ENCODE data around the gene PKN3.
A peak's percentile ranks its signal among the peaks of the same experiment; 100 is the strongest.
"Not testable (repeated sequence)": the region's sequence is repeated elsewhere in the genome, so short reads cannot be mapped to it uniquely, and the experiment has no call there.

PKN3 gene

DNA sequence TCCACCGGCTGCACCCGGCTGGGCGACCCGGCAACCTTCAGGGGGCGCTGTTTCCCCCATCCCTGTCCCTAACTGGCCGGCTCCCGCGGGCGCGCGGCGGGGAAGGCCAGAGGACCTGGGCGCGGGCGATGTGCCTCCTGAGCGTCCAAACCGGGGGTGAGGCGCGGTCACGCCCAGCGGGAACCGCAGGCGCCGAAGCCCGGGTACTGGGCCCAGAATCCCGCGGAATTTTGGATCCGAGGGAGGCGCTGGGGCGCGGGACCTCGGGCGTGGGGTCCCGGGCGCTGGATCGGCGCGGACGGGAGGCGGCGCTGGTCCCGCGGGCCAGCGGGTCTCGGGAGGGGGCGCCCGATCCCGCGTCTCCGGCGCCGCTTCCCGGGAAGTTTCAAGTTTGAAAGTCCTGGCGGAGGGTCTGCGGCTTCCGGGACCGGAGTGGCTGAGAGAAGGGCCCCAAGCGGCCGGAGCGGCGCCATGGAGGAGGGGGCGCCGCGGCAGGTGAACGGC lies at the start of gene PKN3:
Gene PKN3 (plus strand): TSS at position 59 of the 504 bp plus-strand sequence. CDS start 413 bp downstream, at position 472.
- DNase-seq = peak; percentile 75

DNA sequence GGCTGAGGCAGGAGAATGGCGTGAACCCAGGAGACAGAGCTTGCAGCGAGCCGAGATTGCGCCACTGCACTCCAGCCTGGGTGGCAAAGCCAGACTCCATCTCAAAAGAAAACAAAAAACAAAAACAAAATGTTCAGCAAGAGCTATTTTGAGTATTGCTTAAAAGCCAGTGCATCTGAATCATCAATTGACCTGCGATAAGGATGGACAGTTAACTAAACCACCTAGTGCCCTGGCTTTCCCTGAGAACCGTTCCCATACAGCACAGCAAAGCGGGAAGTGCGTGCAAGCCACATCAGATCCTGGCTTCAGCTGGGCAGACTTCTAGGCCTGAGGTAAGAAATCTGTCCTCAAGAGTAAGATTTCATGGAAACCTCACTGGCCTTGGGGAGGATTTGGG lies 48.4 kb upstream of the PKN3 start:
- DNase-seq = no peak

DNA sequence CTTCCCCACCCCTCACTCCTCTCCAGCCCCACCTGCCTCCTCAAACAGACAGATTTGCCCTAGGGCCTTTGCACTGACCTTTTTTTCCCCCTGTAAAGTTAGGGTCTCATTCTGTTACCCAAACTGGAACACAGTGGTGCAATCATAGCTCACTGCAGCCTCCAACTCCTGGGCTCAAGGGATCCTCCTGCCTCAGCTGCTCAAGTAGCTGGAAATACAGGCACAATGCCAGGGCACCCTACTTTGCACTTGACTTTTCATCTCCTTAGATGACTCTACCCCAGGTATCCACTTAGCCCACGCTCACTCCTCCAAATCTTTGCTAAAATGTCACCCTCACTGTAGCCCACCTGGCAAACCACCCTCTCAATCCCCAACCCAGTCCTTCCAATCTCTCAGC lies 47.8 kb upstream of the PKN3 start:
- no peak for DNase-seq

DNA sequence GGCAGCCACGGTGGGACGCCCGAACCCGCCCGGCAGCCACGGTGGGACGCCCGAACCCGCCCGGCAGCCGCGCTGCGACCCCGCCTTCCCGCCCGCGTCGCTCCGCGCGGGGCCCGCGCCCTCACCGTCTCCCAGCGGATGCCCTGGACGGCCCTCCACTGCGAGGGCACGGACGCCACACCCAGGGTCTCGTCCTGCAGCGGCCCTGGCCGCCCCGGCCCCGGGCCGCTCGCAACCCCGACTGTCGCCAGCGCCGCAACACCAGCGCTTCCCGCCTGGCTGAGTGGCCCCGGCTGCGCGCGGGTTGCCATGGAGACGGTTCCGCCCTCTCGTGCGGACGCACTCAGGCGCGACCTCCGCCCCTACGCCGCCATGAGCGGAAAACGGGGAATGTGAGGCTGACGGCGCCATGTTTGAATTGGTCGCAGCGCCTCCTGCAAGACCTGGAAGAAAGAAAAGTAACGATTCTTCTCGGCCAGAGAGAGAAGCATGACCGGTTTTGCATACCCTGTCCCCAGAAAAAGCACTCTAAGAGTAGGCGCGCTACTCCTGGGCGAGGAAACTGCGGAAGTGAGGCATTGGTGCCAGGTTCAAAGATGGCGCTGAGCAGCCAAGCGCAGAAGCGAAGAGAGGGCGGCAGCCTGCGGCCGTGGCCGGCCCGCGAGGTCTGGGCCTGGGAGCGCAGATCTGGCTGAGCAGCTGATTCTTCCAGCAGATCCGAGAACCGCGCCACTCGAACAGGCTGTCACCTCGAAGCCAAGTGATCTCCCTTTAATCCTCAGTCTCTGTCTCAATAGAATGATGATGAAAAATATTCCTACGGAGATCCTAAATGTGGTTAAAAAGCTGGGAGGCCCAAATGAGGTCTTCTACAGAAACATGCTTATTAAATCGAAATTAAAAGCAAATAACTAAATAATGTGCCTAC lies 45.6 kb upstream of the PKN3 start, which contains the start of gene DYNC2I2:
Gene DYNC2I2 (minus strand): TSS at position 432 of the 928 bp plus-strand sequence. CDS start 121 bp downstream, at position 311.
- peak; percentile 93 for DNase-seq

DNA sequence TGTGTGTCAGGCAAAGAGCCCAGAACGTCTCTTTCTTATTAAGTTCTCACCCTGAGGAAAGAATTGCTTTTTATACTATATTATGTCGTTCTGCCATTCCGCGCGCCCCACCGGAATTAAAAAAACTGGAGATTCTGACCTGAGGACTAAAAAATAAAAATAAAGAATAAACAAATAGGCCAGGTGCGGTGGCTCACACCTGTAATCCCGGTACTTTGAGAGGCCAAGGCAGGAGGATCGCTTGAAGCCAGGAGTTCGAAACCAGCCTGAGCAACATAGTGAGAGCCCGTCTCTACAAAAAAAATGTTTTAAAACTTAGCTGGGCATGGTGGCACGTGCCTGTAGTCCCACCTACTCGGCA lies 45.0 kb upstream of the PKN3 start:
- no peak for DNase-seq

DNA sequence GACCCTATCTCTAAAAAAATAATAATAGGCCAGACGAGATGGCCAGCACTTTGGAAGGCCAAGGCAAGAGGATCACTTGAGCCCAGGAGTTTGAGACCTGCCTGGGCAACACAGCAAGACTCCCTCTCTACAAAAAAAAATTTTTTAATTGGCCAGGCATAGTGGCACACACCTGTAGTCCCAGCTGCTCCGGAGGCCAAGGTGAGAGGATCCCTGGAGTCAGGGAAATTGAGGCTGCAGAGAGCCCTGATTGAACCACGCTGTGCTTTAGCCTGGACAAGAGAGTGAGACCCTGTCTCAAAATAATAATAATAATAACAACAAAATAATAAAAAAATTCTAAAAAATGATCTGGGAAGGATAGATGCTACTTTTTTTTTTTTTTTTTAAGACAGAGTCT lies 44.5 kb upstream of the PKN3 start:
- DNase-seq = no peak

DNA sequence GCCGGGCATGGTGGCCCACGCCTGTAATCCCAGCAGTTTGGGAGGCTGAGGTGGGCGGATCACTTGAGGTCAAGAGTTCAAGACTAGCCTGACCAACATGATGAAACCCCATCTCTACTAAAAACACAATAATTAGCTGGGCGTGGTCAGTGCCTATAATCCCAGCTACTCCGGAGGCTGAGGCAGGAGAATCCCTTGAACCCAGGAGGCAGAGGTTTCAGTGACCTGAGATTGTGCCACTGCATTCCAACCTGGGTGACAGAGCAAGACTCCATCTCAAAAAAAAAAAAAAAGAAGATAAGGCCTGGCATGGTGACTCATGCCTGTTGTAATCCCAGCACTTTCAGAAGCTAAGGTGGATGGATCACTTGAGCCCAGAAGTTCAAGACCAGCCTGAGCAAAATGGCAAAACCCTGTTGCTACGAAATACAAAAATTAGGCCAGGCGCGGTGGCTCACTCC lies 35.8 kb upstream of the PKN3 start:
- DNase-seq = not testable (repeated sequence)

DNA sequence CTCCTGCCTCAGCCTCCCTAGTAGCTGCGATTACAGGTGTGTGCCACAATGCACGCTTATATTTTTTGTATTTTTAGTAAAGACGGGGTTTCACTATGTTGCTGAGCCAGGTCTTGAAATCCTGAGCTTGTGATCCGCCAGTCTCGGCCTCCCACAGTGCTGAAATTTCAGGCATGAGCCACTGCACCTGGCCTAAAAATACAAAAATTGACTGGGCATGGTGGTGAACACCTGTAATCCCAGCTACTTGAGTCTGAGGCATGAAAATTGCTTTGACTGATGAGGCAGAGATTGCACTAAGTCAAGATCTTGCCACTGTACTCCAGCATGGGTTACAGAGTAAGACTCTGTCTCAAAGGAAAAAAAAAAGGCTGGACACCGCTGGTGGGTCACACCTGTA lies 32.5 kb upstream of the PKN3 start:
- DNase-seq = no peak

DNA sequence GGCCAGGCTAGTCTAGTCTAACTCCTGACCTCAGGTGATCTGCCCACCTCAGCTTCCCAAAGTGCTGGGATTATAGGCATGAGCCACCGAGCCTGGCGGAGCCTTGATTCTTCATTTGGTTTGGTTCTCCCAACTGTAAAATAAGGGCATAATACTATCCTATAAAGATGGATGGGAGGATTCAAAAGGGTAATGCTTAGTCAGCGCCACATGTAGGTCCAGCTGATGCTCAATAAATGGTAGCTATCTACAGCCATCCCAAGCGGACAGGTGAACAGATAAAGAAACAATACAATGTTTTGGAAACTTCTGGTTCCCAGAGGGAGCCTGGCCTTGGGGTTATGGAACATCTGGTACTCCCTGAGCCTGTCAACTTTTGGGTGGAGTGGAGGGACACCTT lies 26.9 kb upstream of the PKN3 start:
- DNase-seq = no peak

DNA sequence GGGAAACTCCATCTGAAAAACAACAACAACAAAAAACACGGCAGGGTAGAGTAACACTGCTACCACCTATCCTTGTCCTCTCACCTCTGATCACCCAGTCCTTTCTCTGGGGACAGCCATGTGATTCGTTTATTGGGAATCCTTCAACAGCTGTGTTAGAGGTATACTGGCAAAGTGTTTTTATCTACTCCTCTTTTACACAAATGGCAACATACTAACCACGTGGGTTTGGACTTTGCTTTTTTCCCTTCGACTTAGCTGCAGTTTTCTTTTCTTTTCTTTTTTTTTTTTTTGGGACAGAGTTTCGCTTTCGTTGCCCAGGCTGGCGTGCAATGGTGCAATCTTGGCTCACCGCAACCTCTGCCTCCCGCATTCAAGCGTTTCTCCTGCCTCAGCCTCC lies 24.5 kb upstream of the PKN3 start:
- DNase-seq = no peak

DNA sequence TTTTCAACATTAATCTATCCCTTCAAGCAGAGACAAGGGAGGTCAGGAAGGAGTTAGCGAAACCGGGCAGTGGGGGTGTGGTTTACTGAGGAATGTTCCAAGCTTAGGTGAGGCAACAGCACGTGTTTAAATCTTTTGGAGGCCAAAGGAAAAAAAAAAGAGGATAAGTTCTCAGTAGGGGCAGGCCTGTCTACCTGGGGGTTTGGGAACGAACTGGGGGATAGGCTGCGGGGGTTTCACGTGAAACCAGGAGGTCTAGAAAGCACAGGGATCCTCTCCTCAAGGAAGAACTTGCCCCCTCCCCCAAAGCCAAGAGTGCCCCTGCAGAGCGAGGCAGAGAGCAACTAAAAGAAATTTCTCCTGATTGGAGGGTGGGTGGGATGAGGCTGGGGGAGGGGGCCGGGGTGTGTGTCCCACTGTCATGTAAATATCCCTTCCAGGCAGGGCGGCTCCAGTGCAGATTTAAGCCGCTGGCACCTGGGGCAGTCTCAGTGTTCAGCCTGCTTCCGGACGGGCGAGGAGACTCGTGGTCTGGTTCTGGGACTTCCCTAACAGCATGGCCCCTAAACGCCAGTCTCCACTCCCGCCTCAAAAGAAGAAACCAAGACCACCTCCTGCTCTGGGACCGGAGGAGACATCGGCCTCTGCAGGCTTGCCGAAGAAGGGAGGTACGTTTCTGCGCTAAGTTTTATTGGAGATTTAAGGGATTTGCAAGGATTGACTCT lies 18.8 kb upstream of the PKN3 start:
- DNase-seq = peak; percentile 55

DNA sequence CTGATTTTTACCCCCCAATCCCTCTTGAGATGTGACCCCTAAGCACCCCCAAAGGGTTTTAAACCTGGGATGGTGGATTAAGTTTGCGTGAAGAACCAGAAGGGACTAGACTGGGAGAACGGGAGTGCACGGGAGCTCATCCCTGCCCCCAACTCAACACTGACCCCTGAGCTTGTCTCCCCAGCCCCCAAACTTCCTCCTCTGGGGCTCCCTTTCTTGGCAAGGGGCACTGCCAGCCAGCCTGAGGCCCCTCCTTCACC lies 18.3 kb upstream of the PKN3 start:
- DNase-seq = no peak

DNA sequence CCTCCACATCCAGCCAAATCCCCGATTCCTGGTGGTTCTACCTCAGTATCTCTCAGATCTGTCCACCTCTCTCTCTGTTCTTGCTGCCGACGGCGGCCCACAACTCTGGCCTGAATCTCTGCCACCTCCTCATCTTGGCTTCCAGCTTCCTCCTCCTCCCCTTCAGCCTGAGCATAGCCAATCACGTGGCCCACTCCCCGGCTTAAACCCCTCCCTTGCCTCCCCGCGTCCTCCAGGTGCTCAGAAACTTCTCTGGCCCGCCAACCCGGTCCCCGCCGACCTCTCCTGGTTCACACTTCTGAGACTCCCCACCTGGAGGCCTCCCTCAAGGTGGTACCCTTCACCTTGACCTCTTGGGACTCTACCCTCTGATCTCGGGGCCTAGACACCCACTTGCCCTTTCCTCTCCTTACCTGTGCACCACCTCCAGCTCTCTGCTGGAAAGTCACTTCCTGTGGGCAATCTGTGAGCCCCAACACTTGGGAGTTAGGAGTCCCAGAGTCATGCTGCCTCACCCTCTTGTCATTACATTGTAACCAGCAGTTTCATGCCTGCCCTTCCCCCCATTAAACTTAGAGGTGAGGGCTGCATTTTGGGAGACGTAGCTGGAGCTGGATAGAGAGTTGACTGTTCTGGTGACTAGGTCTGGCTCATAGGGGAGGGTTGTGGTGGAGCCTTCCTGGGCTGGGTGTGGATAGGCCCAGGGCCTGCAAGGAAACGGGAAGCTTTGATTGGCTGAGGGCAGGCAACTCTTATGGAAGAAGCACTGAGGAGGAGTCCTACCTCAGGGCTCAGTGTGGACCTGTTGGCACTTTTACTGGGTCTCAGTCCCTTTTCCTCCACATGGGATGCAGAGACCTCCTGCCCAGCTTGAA lies 17.7 kb upstream of the PKN3 start:
- DNase-seq = peak; percentile 74

DNA sequence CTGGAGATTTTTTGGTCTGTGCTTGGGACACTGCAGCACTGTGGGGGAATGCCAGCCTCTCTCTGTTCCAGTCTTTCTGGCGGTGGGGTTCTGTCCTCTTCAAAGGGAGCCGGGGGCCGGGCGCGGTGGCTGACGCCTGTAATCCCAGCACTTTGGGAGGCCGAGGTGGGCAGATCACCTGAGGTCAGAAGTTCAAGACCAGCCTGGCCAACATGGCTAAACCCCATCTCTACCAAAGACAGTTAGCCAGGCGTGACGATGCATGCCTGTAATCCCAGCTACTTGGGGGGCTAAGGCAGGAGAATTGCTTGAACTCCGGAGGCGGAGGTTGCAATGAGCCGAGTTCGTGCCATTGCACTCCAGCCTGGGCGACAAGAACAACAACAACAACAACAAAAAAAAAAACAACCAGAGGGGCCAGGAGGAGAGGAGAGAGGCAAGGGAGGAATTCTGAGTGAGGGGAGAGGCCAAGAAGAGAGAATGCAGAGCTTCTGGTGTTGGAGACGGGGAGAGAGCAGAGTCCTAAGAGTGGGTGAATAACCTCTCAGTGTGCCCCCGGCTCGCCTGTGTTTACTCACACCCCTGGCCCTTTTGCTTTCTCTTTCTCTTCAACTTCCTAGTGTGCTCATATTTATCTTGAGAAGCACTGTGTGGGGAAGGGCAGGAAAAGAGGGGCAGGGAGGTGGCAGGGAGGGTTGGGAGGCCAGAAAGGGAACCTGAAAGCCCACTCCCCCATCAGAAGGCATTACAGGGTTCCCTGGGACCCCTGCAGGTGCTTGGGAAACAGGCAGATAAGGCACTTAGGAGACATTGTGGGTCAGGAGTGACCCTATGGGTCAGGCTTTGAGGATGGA lies 16.4 kb upstream of the PKN3 start:
- no peak for DNase-seq

DNA sequence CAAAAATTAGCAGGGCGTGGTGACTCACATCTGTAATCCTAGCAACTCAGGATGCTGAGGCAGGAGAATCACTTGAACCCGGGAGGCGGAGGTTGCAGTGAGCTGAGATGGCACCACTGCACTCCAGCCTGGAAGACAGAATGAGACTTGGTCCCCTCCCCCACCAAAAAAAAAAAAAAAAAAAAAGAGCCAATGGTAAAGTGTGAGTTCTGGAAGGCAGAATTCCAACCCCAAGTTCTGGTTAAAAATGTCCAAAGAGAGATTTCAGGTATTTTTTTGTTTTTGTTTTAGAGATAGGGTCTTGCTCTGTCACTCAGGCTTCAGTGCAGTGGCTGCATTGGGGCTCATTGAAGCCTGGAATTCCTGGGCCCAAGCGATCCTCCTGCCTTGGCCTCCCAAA lies 14.8 kb upstream of the PKN3 start:
- DNase-seq = no peak

DNA sequence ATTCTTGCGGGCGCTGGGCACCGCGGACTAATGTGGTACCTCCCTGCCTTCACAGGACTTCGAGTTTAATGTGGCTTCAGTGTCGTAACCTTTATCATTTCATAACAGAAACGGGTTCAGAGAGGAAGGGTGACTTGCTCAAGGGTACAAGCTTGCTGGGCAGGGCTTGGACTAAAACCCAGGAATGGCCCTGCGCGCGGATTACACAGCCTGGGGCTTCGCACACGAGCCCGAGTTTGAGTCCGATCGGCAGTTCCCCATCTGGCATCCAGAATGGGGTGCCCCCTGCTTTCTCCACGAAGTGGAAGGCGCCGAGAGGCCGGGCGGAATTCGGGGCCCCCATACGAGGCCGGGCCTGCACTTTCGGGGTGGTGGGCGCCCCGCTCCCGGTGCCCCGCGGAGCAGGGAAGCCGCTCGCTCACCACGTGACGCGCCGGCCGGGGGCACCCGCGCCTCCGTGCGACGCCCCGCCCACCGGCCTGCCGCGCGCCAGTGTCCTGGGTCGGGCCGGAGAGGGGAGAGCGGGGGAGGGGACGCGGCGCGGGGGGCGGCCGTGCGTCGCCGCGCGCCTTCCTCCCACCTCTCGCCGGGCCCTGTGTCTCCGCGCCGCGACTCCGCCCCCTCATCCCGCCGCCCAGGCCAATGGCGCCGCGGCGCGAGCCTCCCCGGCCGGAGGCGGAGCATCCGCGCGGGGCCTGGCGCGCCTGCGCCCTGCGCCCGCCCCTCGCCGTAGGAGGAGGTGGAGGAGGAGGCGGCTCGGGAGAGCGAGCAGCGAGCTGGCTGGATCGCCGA lies 13.6 kb upstream of the PKN3 start, which contains the start of gene SET:
Gene SET (plus strand): TSS at position 722 of the 792 bp plus-strand sequence. CDS start 361 bp downstream, outside the sequence.
- peak; percentile 93 for DNase-seq

DNA sequence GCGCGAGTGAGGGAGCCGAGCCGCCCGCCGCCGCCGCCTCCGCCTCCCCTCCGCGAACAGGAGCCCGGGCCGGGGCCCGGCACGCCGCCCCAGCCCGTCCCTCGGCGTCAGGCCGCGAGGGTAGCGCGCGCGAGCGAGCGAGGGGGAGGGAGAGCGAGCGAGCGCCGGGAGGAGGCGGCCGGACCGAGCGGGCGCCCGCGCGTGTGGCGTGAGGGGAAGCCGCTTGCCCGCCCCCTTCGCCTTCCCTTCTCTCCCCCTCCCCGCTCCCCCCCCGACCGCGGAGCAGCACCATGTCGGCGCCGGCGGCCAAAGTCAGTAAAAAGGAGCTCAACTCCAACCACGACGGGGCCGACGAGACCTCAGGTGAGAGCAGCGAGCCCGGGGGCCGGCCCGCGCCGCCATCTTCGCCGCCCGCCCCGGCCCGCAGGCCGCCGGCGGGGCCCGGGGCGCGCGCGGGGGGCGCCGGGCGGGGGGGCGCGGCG lies 13.0 kb upstream of the PKN3 start:
- DNase-seq = no peak

DNA sequence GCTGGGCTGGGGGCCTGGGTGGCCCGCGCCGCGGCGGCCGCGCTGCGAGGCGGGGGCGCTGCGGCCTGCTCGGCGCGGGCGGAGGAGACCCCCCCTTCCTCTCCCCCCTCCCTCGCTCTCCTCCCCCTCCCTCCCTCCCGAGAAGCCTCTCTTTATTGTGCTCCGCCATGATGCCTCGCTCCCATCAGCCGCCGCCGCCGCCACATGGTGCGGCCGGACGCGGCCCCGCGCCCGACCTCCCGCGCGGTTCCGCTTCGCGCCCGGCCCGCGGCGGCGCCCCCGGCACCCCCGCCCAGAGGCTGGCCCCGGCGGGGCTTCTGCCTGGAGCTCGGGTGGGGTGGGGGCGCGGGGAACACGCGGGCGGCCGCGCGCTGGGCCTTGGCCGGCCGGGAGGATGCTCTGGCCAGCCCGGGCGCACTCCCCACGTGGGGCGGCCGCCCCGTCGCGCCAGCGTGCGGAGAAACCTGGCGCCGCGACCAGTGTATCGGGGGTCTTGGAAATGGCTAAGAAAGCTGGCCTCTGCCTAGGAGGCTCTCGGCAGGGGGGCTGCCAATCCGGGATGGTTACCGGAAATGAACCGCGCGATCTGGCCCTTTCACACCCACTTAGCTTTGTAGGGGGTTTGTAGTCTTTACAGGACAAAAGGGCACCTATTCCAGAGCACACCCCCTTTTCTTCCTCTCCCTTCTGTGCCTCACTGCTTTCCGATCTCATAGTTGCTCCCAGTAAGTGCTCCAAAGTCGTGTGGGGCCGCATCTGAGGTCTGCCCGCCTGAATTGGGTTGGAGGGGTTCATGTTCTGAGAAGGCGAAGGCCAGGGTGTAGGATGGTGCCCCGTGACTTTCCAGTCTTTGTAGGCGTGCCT lies 12.3 kb upstream of the PKN3 start:
- peak; percentile 48 for DNase-seq

DNA sequence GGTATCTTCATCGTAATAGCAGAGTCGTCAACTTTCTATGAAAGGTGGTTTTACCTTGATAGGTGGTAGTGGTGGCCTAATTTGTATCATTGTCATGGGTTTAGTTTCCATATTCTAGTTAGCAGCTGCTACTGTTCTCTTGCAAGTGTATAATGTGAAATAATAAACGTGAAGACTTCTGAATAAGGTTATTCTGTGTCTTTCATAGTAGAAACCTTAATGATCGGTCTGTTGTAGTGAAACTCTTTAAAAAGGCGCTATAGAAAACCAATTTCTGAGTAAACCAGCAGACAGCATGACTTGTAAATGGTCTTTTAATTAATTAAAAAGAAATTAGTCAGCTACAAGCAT lies 11.6 kb upstream of the PKN3 start:
- no peak for DNase-seq

DNA sequence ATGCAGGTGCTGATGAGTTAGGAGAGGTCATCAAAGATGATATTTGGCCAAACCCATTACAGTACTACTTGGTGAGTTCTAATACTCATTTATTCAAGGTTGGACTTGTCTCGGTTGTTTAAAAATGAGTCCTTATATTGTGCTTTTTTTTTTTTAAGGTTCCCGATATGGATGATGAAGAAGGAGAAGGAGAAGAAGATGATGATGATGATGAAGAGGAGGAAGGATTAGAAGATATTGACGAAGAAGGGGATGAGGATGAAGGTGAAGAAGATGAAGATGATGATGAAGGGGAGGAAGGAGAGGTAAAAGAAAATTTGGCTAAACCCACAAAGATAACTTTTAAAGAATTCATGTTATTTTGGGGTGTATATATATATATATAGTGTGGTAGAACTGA lies 8.6 kb upstream of the PKN3 start:
- DNase-seq = not testable (repeated sequence)

All from fibroblast of upper back skin (primary cell).